GM21528 (cell line): Measurements from ENCODE around the gene CHL1.

Source experiments
- ATAC-seq: cut with Tn5 transposase; IDR thresholded peaks from one replicate; pipeline ENCODE4 v1.9.1; 2021; ENCODE audit warnings: mild to moderate bottlenecking, moderate library complexity; ENCODE audit not compliant: unreplicated experiment, low FRiP score

Gene CHL1

GRCh38 chr3:277873-278272, 81.3 kb downstream of the CHL1 start:
- ATAC-seq: no peak

DNA sequence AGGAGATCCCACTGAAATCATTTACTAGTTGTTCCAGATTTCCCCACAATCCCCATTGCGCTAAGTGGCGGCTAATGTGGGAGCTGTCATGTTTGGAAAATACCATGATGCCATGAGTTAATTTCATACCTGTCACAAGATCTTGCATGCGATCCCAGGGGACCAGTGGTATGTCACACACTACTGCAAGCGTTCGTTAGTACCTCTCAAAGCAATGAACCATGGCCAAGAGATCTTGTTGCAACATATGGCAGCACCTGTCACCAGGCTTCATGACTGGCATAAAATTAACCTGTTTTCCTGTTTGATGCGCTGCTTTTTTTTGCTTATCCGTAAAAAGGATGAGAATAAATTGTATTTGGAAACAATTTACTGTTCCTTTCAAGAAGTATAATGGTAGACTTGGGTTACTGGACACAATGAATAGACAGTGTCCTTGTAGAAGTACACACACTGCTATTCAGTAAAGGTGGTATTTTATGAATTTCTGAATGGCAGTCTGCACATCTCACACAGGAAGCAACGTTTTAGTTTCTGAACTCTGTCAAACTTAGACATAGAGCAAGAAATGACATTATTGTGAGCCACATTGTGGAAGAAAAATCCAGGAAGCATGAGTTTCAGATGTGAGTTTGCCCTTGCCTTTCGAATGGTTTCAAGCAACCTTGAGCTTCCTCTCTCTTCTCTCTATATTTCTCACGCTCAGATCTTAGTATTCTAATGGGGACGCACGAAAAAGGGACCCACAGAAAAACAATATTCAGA, 81.9 kb downstream of the CHL1 start:
- peak; percentile 80 for ATAC-seq

- ATAC-seq: no peak
Measured at GRCh38 chr3:279325-279724, 82.8 kb downstream of the CHL1 start.

DNA sequence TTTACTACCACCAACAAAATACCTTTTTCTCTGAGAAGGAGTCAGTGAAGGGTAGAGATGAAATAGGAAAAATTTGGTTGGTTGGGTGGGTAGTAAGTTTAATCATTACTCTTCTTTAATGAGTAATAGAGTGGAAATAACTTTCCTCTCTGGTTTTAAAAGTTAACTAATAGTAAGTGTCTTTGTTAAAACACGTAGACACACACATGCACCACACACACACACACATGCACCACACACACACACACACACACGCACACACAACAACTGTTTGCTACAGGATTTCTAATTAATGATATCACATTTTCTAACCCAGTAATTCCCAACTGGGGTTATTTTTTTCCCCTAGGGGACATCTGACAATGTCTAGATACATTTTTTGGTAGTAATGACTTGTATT, 84.1 kb downstream of the CHL1 start:
- ATAC-seq: no peak

- ATAC-seq: no peak
Measured at GRCh38 chr3:284322-284721, 87.8 kb downstream of the CHL1 start.

DNA sequence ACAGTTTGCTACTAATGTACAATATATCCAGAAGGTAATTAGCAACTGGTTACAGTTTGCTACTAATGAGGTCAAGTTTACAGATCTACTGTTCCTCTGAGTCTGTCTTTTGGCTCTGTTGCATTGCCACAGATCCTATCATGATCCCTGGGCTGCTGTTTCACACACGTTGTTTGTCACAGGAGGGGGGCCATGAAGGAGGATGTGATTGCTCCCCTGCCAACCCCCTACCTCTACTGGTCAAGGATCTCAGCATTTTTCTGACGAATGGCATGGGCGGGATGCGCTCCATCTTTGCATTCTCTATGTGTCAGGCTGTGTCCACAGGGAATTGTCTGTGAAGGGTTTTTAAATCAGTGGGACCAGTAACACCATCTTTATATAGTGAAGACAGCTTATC, 91.9 kb downstream of the CHL1 start:
- no peak for ATAC-seq

DNA sequence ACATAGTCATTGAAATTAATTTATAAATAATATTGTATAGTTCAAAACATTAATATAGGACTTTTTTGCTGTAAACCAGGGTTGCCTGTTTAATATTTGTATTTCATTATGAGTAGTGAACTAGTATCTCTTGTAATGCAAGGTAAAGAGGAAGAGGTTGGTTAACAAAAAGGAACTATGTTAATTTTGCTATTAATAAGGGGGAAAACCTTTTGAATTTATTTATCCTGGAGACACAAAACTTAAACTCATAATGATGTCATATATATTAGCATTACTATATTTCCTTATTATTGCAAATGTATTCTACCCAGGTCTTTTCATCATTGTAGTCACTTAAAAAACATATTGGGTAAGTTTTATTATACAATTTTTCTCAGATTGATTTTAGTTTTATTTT, 94.5 kb downstream of the CHL1 start:
- no peak for ATAC-seq

DNA sequence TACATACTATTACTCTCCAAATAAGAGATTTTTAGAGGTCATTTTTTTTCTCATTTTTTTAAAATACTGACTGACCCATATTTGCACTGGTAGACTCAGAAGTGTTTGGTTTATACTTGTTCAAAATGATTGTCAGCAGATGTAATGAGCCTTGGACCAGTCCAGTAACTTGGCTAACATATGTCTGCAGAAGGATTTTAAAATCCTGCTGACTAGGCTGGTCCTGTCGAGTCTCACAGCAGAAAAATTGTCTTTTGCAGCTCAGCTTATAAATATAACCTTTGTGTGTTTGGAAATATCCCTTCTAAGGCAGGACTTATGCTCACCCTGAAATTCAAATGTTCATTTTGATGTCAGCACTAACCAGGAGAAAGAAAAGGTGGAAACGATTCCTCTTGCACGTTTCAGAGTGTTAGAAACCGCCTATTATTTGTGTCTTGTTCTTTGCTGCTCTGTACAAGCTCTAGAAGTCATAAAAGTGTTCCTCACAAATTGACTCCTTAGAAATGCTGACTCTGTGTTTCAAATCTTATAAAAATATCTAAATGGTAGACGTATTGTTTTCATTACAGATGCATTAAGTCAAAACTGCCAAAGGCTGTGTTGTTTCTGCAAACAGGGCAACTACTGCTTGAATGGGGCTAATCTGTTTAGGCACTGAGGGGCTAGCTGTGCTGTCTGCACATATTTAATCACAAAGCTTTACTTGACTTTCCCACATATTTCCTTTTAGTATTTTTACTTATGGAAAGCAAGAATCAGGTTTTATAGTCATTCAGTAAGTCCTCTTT, 95.3 kb downstream of the CHL1 start:
- ATAC-seq: no peak

DNA sequence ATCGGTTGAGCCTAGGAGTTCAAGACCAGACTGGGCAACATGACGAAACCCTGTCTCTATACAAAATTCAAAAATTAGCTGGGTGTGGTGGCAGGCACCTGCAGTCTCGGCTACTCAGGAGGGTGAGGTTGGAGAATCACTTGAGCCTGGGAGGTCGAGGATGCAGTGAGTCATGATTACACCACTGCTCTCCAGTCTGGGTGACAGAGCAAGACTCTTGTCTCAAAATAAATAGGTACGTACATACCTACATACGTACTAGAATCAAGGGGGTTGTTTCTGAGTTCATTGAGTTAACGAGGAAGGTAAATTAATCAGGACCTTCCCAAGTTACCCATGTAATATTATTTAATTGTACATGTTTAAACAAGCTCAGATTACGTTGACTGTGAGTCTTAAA, 97.5 kb downstream of the CHL1 start:
- ATAC-seq: no peak

DNA sequence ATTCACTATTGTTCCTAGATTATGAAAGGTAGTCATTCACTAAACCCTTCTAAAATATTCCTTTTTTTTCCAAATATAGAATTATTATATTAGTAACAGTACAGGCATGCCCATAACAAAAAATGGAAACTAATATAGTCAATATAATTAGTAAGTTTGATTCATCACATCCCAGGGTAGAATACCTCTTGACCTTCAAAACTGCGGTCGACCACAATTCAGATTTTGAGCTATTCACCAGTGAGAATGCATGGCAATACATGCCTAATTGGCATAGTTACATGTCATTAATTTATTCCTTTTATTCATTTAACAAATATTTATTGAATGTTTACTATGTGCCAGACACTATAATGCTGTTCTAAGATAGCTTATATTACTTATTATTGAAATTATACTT, 98.0 kb downstream of the CHL1 start:
- no peak for ATAC-seq

GRCh38 chr3:295166-295565, 98.6 kb downstream of the CHL1 start:
- no peak for ATAC-seq

GRCh38 chr3:297585-297984, 101.0 kb downstream of the CHL1 start:
- no peak for ATAC-seq

DNA sequence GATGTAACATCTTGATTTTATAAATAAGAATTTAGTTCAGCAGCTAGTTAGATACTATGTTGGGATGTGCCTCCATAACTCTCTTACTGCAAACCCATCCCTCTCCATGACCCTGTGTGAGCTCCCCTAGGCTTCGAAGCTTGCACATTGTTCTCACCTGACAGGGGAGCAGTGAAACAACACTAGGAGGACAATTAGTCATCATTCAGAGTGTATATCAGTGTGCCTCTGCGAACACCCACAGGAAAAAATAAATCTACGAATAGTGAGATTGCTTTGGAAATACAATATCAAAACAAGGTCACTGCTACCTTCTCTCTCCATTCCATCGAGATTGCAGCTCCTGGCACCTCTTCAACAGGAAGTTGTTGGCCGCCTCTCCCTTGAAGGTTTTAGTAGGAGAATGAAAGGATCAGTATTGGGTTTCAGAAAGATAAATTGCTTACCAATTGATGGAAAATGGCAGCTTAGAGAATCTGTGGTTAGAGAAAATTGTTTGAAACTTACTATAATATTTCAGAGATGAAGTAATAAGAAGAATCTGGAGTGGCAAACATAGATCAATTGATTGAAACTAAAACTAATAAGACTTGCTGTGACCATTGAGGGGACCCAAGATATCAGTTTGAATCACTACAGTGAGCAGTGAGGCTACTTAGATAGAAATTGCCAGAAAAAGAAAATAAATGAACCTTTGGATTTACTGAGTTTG, 103.2 kb downstream of the CHL1 start:
- no peak for ATAC-seq

- ATAC-seq: no peak
Measured at GRCh38 chr3:307182-307581, 110.6 kb downstream of the CHL1 start.

GRCh38 chr3:308597-309321, 112.2 kb downstream of the CHL1 start:
- ATAC-seq: no peak

GRCh38 chr3:312160-312733, 115.7 kb downstream of the CHL1 start:
- no peak for ATAC-seq

DNA sequence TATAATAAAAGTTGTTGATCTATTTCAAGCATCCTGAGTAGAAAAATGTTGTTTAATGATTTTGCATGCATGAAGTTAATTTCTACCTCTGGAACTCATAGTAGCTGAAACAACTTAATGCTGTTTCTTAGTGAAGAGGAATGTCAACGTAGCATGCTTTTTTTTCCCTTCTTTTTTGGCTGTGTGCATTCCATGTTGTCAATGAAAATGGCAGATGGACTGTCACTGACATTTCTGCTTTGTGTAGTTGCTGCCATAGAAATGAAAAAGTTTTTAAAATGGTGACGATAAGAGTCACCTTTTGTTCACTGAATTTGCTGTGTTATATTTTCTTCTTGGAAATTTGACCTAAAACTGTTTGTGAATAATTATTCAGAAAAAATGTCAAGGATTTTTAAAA, 116.3 kb downstream of the CHL1 start:
- ATAC-seq: no peak

GRCh38 chr3:317012-317411, 120.4 kb downstream of the CHL1 start:
- ATAC-seq: no peak

DNA sequence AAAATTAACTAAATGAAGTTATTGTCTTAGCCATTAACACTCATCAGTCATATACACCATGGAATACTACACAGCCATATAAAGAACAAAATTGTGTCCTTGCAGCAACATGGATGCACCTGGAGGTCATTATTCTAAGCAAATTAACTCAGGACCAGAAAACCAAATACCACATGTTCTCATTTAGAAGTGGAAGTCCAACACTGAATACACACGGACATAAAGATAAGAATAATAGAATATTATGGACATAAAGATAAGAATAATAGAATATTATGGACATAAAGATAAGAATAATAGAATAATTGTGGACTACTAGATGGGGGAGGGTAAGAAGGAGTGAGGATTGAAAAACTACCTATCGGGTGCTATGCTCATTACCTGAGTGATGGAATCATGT, 122.3 kb downstream of the CHL1 start:
- no peak for ATAC-seq

GRCh38 chr3:324423-324822, 127.9 kb downstream of the CHL1 start:
- ATAC-seq: no peak
